Peyer's patch (tissue), 4 donors: ENCODE results near the gene ARMH3. TPM values are rescaled to one million over a fixed set of nuclear protein-coding genes. Genes with fewer than 3 reads are reported as not detected.
A peak's percentile ranks its signal among the peaks of the same experiment; 100 is the strongest.
"Not testable (repeated sequence)": the region's sequence is repeated elsewhere in the genome, so short reads cannot be mapped to it uniquely, and the experiment has no call there.

Source experiments
- DNase-seq, 3 donors: peaks; one replicate each; pipeline ENCODE4 v3.0.0-alpha.2; 2017 to 2019
- H3K27ac ChIP-seq, 4 donors: fragments of 200-600 bp; sonication (generic); one replicate each; pipeline ENCODE4 v1.5.1; 2016 to 2019
- H3K27me3 ChIP-seq, 2 donors: fragments of 200-600 bp; sonication (generic); one replicate each; pipeline ENCODE4 v1.5.1; 2019
- H3K36me3 ChIP-seq, 3 donors: fragments of 200-600 bp; sonication (generic); one replicate each; pipeline ENCODE4 v1.5.1; 2016 to 2019
- H3K4me1 ChIP-seq, 4 donors: fragments of 200-600 bp; sonication (generic); one replicate each; pipeline ENCODE4 v1.5.1; 2016 to 2019
- H3K4me3 ChIP-seq, 4 donors: fragments of 200-600 bp; sonication (generic); 1 replicate in 3 of 4; 2 replicates in 1 of 4; pipeline ENCODE4 v1.5.1; 2016 to 2019; ENCODE audit warnings: mild to moderate bottlenecking in 1 of 4
- H3K9me3 ChIP-seq, 4 donors: fragments of 200-600 bp; sonication (generic); one replicate each; pipeline ENCODE4 v1.5.1; 2016 to 2019; ENCODE audit warnings: mild to moderate bottlenecking in 1 of 4
- POLR2A ChIP-seq, 2 donors: fragments of 450-650 bp; IDR thresholded peaks; one replicate each; pipeline ENCODE4 v1.5.1; 2017; ENCODE audit warnings: antibody characterized with exemption in 2 of 2, mild to moderate bottlenecking in 2 of 2, moderate library complexity in 2 of 2
- total RNA-seq, 4 donors: library from RNA; depleted of rRNA; stranded (reverse); fragments of >200 nt; gene quantifications; one replicate each; pipeline ENCODE4 v1.1.0, GENCODE V29; 2016
- TF ChIP-seq, protein P1 (sequence below), 6 experiments: fragments of 450-650 bp in 4 of 6; fragments of 200-600 bp in 2 of 6; sonication (generic) in 1 of 6; IDR thresholded peaks; one replicate each; pipeline ENCODE4 v1.5.1; 2017 to 2019; ENCODE audit warnings: antibody characterized with exemption in 6 of 6, mild to moderate bottlenecking in 3 of 6, moderate library complexity in 1 of 6

The ARMH3 gene
- total RNA-seq, 4 donors from 2014 or later = 15.8 to 29.2 (median 23.0) TPM

DNA sequence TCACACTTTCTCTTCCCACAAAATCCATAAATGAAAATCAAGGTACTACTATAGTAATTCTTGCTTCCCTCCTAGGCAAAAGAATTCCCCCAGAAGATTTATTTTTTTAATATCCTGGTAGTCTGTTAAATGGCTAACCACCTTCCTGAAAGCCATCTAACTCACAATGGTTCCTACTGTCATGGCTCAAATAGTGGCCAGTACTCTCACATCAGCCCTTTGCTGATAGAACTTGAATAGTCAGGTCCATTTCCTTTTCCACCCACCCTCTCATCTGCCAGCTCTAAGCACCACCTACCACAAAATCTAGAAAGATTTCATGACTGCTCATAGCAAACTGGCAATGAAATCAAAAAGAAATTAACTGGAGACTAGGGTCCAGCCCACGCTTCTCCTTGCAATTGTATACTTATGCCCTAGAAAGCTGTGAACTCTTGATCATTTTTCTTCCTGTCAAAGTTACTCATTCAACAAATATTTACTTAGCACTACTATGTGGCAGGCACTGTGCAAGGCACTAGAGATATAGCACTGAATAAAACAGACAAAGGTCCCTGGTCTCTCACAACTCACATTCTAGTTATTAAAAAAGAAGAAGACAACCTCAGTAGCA lies 60.4 kb downstream of the ARMH3 start:
- TF ChIP-seq, protein P1, sequence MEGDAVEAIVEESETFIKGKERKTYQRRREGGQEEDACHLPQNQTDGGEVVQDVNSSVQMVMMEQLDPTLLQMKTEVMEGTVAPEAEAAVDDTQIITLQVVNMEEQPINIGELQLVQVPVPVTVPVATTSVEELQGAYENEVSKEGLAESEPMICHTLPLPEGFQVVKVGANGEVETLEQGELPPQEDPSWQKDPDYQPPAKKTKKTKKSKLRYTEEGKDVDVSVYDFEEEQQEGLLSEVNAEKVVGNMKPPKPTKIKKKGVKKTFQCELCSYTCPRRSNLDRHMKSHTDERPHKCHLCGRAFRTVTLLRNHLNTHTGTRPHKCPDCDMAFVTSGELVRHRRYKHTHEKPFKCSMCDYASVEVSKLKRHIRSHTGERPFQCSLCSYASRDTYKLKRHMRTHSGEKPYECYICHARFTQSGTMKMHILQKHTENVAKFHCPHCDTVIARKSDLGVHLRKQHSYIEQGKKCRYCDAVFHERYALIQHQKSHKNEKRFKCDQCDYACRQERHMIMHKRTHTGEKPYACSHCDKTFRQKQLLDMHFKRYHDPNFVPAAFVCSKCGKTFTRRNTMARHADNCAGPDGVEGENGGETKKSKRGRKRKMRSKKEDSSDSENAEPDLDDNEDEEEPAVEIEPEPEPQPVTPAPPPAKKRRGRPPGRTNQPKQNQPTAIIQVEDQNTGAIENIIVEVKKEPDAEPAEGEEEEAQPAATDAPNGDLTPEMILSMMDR (IDR thresholded peaks at IDR 0.05) = no peak
- TF ChIP-seq POLR2A (IDR thresholded peaks at IDR 0.05) = no peak
- no peak for DNase-seq
- Histone ChIP-seq H3K9me3 (no peaks in the 10 kb centered on the region), H3K4me1 (no peaks in the 10 kb centered on the region), H3K27ac (no peak overlapping the region), H3K36me3 (peaks cover 0 to 46% (median 4%) of the 10 kb centered on the region in 3 donors), H3K27me3 (no peaks in the 10 kb centered on the region), H3K4me3 (no peak overlapping the region)

DNA sequence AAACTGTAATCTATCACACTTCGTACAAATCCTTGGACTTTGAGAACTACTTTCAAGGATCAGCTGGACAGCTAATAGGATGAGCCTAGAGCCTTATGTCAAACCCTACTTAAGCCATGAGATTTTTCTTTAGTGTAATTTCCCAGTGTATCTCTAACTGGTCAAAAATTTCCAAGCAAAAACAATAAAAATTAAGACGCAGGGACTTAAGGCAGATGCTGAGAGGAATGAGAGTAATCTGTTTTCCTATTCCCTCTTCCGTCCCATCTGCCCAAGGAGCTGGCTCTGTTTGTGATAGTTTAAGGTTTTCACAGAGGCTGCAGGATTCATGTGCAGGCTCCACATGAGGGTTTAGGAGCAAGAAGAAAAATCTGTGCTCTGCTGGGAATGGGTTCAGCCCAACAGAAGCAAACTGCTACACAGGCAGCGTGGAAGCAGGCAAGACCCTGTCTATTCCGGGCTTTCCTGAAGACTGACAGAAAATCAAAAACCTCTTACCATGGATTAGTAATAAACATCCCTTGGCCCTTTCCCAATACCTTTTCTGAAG lies 62.2 kb downstream of the ARMH3 start:
- no peak for TF ChIP-seq POLR2A (IDR thresholded peaks at IDR 0.05)
- no peak overlapping the region for H3K27ac ChIP-seq
- H3K36me3 ChIP-seq = peaks cover 0 to 61% (median 4%) of the 10 kb centered on the region in 3 donors
- H3K4me1 ChIP-seq = no peaks in the 10 kb centered on the region
- no peaks in the 10 kb centered on the region for H3K27me3 ChIP-seq
- no peaks in the 10 kb centered on the region for H3K9me3 ChIP-seq
- DNase-seq = no peak
- H3K4me3 ChIP-seq = no peak overlapping the region

DNA sequence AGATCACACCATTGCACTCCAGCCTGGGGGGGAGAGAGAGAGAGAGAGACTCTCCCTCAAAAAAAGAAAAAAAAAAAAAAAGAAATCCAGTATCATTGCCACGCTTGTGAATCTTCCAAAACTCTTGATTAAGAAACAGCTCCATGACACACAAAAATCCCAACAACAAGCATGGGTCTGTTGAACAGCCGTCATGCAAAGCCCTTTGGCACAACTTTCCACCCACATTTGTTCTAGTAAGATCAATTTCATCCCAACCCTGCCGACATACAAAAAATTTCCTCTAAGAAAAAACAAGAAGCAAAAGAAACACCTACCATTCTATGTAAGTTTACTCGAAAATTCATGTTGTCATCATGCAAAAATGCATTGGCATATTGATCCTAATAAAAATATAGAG lies 62.8 kb downstream of the ARMH3 start:
- Histone ChIP-seq H3K27ac (no peak overlapping the region), H3K4me3 (no peak overlapping the region), H3K4me1 (no peaks in the 10 kb centered on the region), H3K27me3 (no peaks in the 10 kb centered on the region), H3K9me3 (no peaks in the 10 kb centered on the region), H3K36me3 (peaks cover 0 to 66% (median 4%) of the 10 kb centered on the region in 3 donors)
- TF ChIP-seq, protein P1 (IDR thresholded peaks at IDR 0.05) = no peak
- no peak for TF ChIP-seq POLR2A (IDR thresholded peaks at IDR 0.05)
- no peak for DNase-seq

DNA sequence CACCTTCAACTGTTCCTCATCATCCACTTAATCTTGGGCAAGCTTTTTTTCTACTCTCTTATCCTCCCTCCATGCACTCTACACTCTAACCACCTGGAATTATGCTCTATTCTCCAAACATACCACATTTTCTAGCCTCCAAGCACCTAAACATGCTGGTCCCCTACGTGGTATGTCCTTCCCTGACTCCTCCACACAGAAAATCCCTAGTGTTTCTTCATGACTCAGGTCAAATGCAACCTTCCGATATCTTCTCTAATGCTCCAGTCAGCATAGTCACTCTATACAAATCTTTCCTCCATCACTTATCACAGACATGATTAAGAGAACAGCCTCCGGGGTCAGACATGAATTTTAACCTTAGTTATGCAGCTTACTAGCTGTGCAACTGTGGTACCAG lies 68.8 kb downstream of the ARMH3 start:
- peaks cover 0 to 68% (median 4%) of the 10 kb centered on the region in 3 donors for H3K36me3 ChIP-seq
- no peaks in the 10 kb centered on the region for H3K4me1 ChIP-seq
- no peaks in the 10 kb centered on the region for H3K27me3 ChIP-seq
- TF ChIP-seq, protein P1 (IDR thresholded peaks at IDR 0.05) = no peak
- no peak for TF ChIP-seq POLR2A (IDR thresholded peaks at IDR 0.05)
- no peak for DNase-seq
- no peaks in the 10 kb centered on the region for H3K9me3 ChIP-seq
- peak overlapping the region in 1 of 4 donors; percentile 22 for H3K27ac ChIP-seq
- H3K4me3 ChIP-seq = no peak overlapping the region

DNA sequence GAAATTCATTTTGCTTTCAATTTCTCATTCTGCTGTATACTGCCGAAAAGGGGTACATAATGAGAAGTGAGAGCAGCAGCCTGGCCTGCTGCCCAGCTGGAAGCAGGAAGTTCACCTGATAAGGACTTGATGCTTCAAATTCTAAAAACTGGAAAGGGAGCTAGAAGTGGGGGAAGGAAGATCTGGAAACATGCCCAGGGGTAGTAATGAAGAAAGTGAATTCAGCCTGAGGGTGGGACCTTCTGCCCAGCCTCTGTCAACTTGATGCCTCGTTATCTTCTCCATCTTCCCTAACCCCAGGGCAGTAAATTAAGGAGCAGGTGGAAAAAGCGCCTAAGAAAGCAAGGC lies 69.4 kb downstream of the ARMH3 start:
- DNase-seq = peak in 2 of 3 donors; percentile 45 to 66
- no peaks in the 10 kb centered on the region for H3K4me1 ChIP-seq
- H3K36me3 ChIP-seq = peaks cover 0 to 65% (median under 1%) of the 10 kb centered on the region in 3 donors
- H3K9me3 ChIP-seq = no peaks in the 10 kb centered on the region
- no peak overlapping the region for H3K4me3 ChIP-seq
- H3K27me3 ChIP-seq = no peaks in the 10 kb centered on the region
- no peak for TF ChIP-seq POLR2A (IDR thresholded peaks at IDR 0.05)
- TF ChIP-seq, protein P1 (IDR thresholded peaks at IDR 0.05) = no peak
- H3K27ac ChIP-seq = peak overlapping the region in 2 of 4 donors; percentile 22 to 63

DNA sequence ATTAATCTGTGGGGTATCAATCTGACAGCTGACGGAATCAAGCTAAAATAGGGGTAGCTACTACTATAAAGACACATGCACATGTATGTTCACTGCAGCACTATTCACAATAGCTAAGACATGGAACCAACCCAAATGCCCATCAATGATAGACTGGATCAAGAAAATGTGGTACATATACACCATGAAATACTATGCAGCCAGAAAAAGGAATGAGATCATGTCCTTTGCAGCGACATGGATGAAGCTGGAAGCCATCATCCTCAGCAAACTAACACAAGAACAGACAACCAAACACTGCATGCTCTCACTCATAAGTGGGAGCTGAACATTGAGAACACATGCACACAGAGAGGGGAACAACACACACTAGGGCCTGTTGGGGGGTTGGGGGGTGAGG lies 75.3 kb downstream of the ARMH3 start:
- not testable (repeated sequence) for H3K4me1 ChIP-seq, H3K27ac ChIP-seq, H3K9me3 ChIP-seq, DNase-seq, H3K4me3 ChIP-seq, H3K27me3 ChIP-seq
- peaks cover 0 to 28% (median 0%) of the 10 kb centered on the region in 3 donors for H3K36me3 ChIP-seq
